ENCODE data around the gene DPYD. TPM values are rescaled to one million over a fixed set of nuclear protein-coding genes. Genes with fewer than 3 reads are reported as not detected.

The DPYD gene
- total and polyA plus RNA-seq, 8 donors: 2.7 to 24.5 (median 9.4) TPM

DNA sequence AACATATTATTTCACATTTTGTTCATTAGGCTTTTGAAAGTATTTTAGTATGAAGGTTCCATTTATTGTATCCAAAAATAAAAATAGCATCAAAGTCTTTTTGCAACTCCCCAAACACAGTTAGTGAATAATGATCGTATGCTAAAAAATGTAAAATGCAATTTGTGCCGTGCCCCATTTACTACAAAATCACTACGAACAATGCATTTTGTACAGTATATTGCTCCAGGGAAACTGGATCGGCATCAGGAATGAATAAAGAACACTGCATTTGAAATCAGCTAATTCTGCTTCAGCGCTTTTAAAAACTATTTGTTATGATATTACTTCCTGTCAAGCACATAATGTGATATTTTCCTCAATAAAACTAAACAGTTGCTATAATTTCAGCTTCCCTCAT, 547.8 kb downstream of the DPYD start:
- ATAC-seq (no peak), DNase-seq (no peak), FAIRE-seq (no peak)
- intact Hi-C loops (cut with DNase I): no loop called here
- H3K27ac ChIP-seq: no peak overlapping the region
- H3K27me3 ChIP-seq: no peaks in the 10 kb centered on the region
- no peak overlapping the region for H3K4me3 ChIP-seq
- H3K9me3 ChIP-seq: no peaks in the 10 kb centered on the region
- H3K4me1 ChIP-seq: no peaks in the 10 kb centered on the region
- H3K36me3 ChIP-seq: no peaks in the 10 kb centered on the region
- TF ChIP-seq, protein P1, sequence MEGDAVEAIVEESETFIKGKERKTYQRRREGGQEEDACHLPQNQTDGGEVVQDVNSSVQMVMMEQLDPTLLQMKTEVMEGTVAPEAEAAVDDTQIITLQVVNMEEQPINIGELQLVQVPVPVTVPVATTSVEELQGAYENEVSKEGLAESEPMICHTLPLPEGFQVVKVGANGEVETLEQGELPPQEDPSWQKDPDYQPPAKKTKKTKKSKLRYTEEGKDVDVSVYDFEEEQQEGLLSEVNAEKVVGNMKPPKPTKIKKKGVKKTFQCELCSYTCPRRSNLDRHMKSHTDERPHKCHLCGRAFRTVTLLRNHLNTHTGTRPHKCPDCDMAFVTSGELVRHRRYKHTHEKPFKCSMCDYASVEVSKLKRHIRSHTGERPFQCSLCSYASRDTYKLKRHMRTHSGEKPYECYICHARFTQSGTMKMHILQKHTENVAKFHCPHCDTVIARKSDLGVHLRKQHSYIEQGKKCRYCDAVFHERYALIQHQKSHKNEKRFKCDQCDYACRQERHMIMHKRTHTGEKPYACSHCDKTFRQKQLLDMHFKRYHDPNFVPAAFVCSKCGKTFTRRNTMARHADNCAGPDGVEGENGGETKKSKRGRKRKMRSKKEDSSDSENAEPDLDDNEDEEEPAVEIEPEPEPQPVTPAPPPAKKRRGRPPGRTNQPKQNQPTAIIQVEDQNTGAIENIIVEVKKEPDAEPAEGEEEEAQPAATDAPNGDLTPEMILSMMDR (IDR thresholded peaks at IDR 0.05): no peak
- 90 to 93% methylated on average over 5 of the region's 5 CpGs for WGBS, 2 donors

DNA sequence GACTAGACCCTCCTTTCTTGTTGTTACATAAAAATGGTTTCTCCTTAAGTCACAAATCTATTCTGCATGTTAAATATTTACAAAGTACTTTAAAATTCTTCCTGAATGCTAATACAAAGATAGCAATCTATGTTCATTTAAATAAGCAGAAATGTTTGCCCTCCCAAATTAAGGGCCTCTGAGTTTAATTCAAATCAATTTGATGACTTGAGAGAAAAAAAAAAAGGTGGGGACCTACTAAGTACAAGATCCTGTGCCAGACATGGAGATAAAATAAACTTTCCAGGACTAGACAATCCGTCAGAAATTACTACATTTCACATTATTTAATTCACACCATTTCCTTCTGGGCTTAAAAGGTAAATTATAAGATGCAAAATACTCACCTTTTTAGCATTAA, 548.3 kb downstream of the DPYD start:
- no peak overlapping the region for H3K27ac ChIP-seq
- no peak for FAIRE-seq
- no peak for ATAC-seq
- WGBS, 2 donors: 91 to 97% methylated on average over 1 of the region's 1 CpG
- TF ChIP-seq, protein P1 (IDR thresholded peaks at IDR 0.05): no peak
- no peaks in the 10 kb centered on the region for H3K9me3 ChIP-seq
- DNase-seq: no peak
- H3K36me3 ChIP-seq: no peaks in the 10 kb centered on the region
- H3K4me3 ChIP-seq: no peak overlapping the region
- no peaks in the 10 kb centered on the region for H3K4me1 ChIP-seq
- H3K27me3 ChIP-seq: no peaks in the 10 kb centered on the region
- intact Hi-C loops (cut with DNase I): no loop called here

GRCh38 chr1:97368296-97368695, 552.5 kb downstream of the DPYD start:
- FAIRE-seq: no peak
- no peaks in the 10 kb centered on the region for H3K4me1 ChIP-seq
- no peaks in the 10 kb centered on the region for H3K36me3 ChIP-seq
- ATAC-seq: no peak
- intact Hi-C loops (cut with DNase I): no loop called here
- no peak overlapping the region for H3K4me3 ChIP-seq
- no peak for DNase-seq
- TF ChIP-seq, protein P1 (IDR thresholded peaks at IDR 0.05): no peak
- 91 to 100% methylated on average over 1 of the region's 1 CpG for WGBS, 2 donors
- no peak overlapping the region for H3K27ac ChIP-seq
- no peaks in the 10 kb centered on the region for H3K27me3 ChIP-seq
- no peaks in the 10 kb centered on the region for H3K9me3 ChIP-seq

- Histone ChIP-seq H3K27me3 (no peaks in the 10 kb centered on the region), H3K4me1 (no peaks in the 10 kb centered on the region), H3K4me3 (no peak overlapping the region), H3K27ac (no peak overlapping the region), H3K36me3 (no peaks in the 10 kb centered on the region), H3K9me3 (no peaks in the 10 kb centered on the region)
- DNase-seq (no peak), FAIRE-seq (no peak), ATAC-seq (no peak)
- TF ChIP-seq, protein P1 (IDR thresholded peaks at IDR 0.05): no peak
- 40 to 54% methylated on average over 3 of the region's 3 CpGs for WGBS, 2 donors
- intact Hi-C loops (cut with DNase I): no loop called here
Measured at GRCh38 chr1:97366984-97367383, 553.9 kb downstream of the DPYD start.

DNA sequence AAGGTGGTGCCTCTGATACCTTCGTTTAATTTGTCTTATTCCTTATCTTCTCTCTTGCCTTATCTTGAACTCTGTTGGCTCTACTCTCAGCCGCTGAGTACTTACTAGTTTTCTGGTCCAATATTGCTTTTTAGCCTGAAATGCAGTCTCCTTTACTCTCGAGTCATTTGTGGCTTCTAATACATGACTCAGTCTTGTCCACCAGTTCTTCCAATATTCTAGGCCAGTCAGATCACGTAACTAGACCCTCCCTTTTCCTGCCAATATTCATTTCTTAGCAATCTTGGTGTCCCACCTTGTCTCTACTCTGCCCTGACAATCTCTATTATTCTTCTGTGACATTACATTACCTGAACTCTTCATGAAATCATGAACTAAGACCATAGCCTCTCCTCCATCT, 555.8 kb downstream of the DPYD start:
- H3K27ac ChIP-seq: no peak overlapping the region
- intact Hi-C loops (cut with DNase I): no loop called here
- WGBS, 2 donors: 64 to 70% methylated on average over 4 of the region's 4 CpGs
- no peaks in the 10 kb centered on the region for H3K4me1 ChIP-seq
- H3K27me3 ChIP-seq: no peaks in the 10 kb centered on the region
- H3K9me3 ChIP-seq: no peaks in the 10 kb centered on the region
- no peak overlapping the region for H3K4me3 ChIP-seq
- no peak for DNase-seq
- TF ChIP-seq, protein P1 (IDR thresholded peaks at IDR 0.05): no peak
- ATAC-seq: no peak
- FAIRE-seq: no peak
- H3K36me3 ChIP-seq: no peaks in the 10 kb centered on the region

Measured in pancreas (tissue), 10 donors.